ENCODE data around the gene DOHH.

DNA sequence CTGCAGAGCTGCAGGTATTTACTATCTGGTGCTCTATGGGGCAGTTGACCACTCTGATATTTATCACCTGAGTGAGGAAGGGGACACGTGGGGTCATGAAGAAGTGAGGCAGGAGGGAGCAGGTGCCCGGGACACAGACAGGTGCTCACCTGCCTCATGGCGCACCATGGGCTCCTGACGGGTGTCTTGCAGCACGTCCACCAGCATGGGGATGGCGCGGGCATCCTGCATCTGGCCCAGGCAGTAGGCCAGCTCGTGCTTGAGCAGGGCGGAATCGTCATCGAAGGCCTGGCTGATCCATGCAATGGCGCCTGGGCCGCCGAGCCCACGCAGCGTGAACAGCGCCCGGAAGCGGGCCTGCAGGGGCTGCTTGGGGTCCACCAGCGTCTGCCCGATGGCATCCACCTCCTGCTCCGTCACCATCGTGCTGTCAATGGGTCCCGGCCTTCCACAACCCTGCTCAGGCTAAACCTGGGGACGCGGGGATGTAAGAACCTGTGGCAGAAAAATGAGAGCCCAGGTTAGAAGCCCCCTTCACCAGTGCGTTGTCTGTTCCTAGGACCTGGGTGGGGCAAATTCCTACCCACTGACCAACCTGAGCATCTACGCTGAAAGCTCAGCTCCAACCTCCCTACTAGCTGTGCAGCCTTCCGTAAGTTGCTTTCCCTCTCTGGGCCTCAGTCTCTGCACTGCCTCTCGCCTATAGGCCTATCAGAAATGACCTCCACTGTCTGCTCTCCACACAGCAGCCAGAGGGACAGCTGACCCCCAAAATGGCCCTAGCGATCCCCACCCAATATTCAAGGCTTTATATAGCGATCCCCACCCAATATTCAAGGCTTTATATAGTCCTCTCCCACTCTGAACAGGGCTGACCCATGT lies 3.8 kb downstream of the DOHH start:
- TF ChIP-seq POLR2AphosphoS5 (IDR thresholded peaks at IDR 0.05; ENCODE audit: low read depth, low read length) = no peak
- TF ChIP-seq SPI1 (IDR thresholded peaks at IDR 0.05; ENCODE audit: low read depth, low read length) = no peak
- no peak for TF ChIP-seq TAF1 (IDR thresholded peaks at IDR 0.05; ENCODE audit: low read depth, low read length)
- TF ChIP-seq PAX5 (IDR thresholded peaks at IDR 0.05; ENCODE audit: insufficient read depth, low read length, severe bottlenecking) = no peak
- TF ChIP-seq POLR2A (IDR thresholded peaks at IDR 0.05; ENCODE audit: low read depth, low read length) = no peak
